Measurements from ENCODE around the gene KLHL29. TPM values are rescaled to one million over a fixed set of nuclear protein-coding genes. Genes with fewer than 3 reads are reported as not detected.

Gene KLHL29
- total and polyA plus RNA-seq, 2 donors (not counting 1 experiment from before 2014, with no cell fraction given) = 1.3 to 3.4 TPM

DNA sequence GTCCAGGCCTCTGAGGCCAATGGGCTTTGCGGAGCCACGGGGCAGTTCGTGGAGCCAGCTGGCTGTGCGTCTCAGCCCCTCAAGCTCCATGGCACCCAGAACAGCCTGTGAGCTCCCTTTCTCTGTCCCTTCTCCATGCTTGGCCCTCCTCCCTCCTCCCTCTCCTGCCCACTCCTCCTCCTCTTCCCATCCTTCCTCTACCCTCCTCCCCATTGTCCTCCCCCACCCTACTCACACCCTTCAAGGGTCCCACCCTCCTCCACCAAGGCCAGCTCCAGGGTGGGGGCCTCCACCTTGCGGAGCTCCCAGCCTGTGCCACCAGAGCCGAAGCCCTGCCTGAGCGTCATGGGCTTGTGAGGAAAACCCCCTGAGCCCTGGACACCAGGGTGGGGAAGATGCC is 273.0 kb downstream of the KLHL29 start:
- Mint-ChIP-seq H3K4me3 (no peak overlapping the region), H3K4me1 (no peaks in the 10 kb centered on the region), H3K27ac (no peak overlapping the region), H3K27me3 (no peaks in the 10 kb centered on the region), H3K9me3 (ENCODE audit: insufficient read depth) (no peaks in the 10 kb centered on the region)
- intact Hi-C loops (cut with micrococcal nuclease) = no loop called here
- H3K79me2 ChIP-seq (ENCODE audit: control insufficient read depth, insufficient read depth, low read length) = no peaks in the 10 kb centered on the region
- no peak overlapping the region for H3K9ac ChIP-seq (ENCODE audit: low read length)
- H3K9me3 ChIP-seq (ENCODE audit: control extremely low read depth in 1 of 3, control insufficient read depth in 2 of 3, insufficient read depth in 1 of 3, low read length in 2 of 3) = peaks cover 0 to 5% (median 0%) of the 10 kb centered on the region in 3 donors
- POLR2A ChIA-PET = no interaction called here
- CTCF ChIA-PET = no interaction called here
- H2AFZ ChIP-seq (ENCODE audit: insufficient read depth, low read depth, low read length, poor library complexity, severe bottlenecking) = no peak overlapping the region
- H3K36me3 ChIP-seq (replicated peaks in 1 of 2; ENCODE audit: control extremely low read depth in 1 of 2, control insufficient read depth in 1 of 2, extremely low read depth in 1 of 2, insufficient read depth in 2 of 2, low read length in 1 of 2) = no peaks in the 10 kb centered on the region
- no peaks in the 10 kb centered on the region for H3K4me1 ChIP-seq (ENCODE audit: control insufficient read depth in 2 of 2, insufficient read depth in 2 of 2, low read length in 2 of 2)
- H3K27ac ChIP-seq (ENCODE audit: low read length in 2 of 2) = no peak overlapping the region
- H3K4me3 ChIP-seq (ENCODE audit: control extremely low read depth in 1 of 5, extremely low read depth in 1 of 5, insufficient read depth in 1 of 5, low read depth in 2 of 5, low read length in 4 of 5) = no peak overlapping the region
- ATAC-seq (ENCODE audit: low read depth) (no peak), DNase-seq (no peak)
- no peaks in the 10 kb centered on the region for H4K20me1 ChIP-seq (ENCODE audit: control insufficient read depth, insufficient read depth, low read length, poor library complexity, severe bottlenecking)
- TF ChIP-seq EZH2 (IDR thresholded peaks at IDR 0.05; ENCODE audit: borderline replicate concordance, insufficient read depth, low read depth, low read length, poor library complexity, severe bottlenecking) = no peak
- TF ChIP-seq, protein P1, sequence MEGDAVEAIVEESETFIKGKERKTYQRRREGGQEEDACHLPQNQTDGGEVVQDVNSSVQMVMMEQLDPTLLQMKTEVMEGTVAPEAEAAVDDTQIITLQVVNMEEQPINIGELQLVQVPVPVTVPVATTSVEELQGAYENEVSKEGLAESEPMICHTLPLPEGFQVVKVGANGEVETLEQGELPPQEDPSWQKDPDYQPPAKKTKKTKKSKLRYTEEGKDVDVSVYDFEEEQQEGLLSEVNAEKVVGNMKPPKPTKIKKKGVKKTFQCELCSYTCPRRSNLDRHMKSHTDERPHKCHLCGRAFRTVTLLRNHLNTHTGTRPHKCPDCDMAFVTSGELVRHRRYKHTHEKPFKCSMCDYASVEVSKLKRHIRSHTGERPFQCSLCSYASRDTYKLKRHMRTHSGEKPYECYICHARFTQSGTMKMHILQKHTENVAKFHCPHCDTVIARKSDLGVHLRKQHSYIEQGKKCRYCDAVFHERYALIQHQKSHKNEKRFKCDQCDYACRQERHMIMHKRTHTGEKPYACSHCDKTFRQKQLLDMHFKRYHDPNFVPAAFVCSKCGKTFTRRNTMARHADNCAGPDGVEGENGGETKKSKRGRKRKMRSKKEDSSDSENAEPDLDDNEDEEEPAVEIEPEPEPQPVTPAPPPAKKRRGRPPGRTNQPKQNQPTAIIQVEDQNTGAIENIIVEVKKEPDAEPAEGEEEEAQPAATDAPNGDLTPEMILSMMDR (IDR thresholded peaks at IDR 0.05) = no peak
- 98% methylated on average over 7 of the region's 7 CpGs for WGBS (ENCODE audit: insufficient coverage)
- no peak overlapping the region for H3K4me2 ChIP-seq (replicated peaks; ENCODE audit: low read depth, low read length, poor library complexity, severe bottlenecking)
- H3K27me3 ChIP-seq (replicated peaks in 1 of 4; ENCODE audit: control extremely low read depth in 1 of 4, control insufficient read depth in 3 of 4, insufficient read depth in 4 of 4, low read length in 3 of 4) = peaks cover 0 to 9% (median 0%) of the 10 kb centered on the region in 4 experiments

DNA sequence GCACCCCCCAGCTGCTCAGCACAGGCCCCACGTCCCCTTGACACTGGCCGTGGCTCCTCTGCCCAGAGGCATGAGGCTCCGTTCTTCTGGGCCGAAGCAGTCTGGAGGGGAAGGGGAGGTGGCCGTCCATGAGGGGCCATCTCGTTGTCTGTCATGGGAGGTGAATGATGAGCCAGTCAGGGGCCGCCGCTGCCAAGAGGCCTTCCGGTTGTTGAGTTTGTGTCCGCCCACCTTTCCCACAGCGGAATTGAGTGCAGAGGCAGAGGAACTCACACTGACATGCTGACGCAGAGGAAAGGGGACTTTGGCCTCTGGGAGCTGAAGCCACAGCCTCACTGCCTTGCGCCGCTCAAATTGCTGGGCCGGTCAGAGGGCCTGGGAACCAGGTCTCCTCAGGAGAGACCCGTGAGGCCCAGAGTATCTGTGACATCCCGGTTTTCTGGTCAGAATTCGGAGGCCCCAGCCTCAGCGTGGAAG is 273.5 kb downstream of the KLHL29 start:
- ATAC-seq (ENCODE audit: low read depth) (no peak), DNase-seq (no peak)
- Histone ChIP-seq H3K9ac (ENCODE audit: low read length) (no peak overlapping the region), H3K4me1 (ENCODE audit: control insufficient read depth in 2 of 2, insufficient read depth in 2 of 2, low read length in 2 of 2) (no peaks in the 10 kb centered on the region), H3K27ac (ENCODE audit: low read length in 2 of 2) (no peak overlapping the region), H3K9me3 (ENCODE audit: control extremely low read depth in 1 of 3, control insufficient read depth in 2 of 3, insufficient read depth in 1 of 3, low read length in 2 of 3) (peaks cover 0 to 5% (median 0%) of the 10 kb centered on the region in 3 donors), H3K4me2 (replicated peaks; ENCODE audit: low read depth, low read length, poor library complexity, severe bottlenecking) (no peak overlapping the region), H4K20me1 (ENCODE audit: control insufficient read depth, insufficient read depth, low read length, poor library complexity, severe bottlenecking) (no peaks in the 10 kb centered on the region), H3K4me3 (ENCODE audit: control extremely low read depth in 1 of 5, extremely low read depth in 1 of 5, insufficient read depth in 1 of 5, low read depth in 2 of 5, low read length in 4 of 5) (no peak overlapping the region), H3K27me3 (replicated peaks in 1 of 4; ENCODE audit: control extremely low read depth in 1 of 4, control insufficient read depth in 3 of 4, insufficient read depth in 4 of 4, low read length in 3 of 4) (peaks cover 0 to 12% (median 0%) of the 10 kb centered on the region in 4 experiments), H3K36me3 (replicated peaks in 1 of 2; ENCODE audit: control extremely low read depth in 1 of 2, control insufficient read depth in 1 of 2, extremely low read depth in 1 of 2, insufficient read depth in 2 of 2, low read length in 1 of 2) (no peaks in the 10 kb centered on the region), H3K79me2 (ENCODE audit: control insufficient read depth, insufficient read depth, low read length) (no peaks in the 10 kb centered on the region), H2AFZ (ENCODE audit: insufficient read depth, low read depth, low read length, poor library complexity, severe bottlenecking) (no peak overlapping the region)
- 37% methylated on average over 17 of the region's 19 CpGs for WGBS (ENCODE audit: insufficient coverage)
- intact Hi-C loops (cut with micrococcal nuclease) = no loop called here
- Mint-ChIP-seq H3K4me3 (no peak overlapping the region), H3K27ac (no peak overlapping the region), H3K9me3 (ENCODE audit: insufficient read depth) (no peaks in the 10 kb centered on the region), H3K4me1 (peaks cover under 1% of the 10 kb centered on the region), H3K27me3 (no peaks in the 10 kb centered on the region)
- CTCF ChIA-PET = no interaction called here
- POLR2A ChIA-PET = no interaction called here
- no peak for TF ChIP-seq EZH2 (IDR thresholded peaks at IDR 0.05; ENCODE audit: borderline replicate concordance, insufficient read depth, low read depth, low read length, poor library complexity, severe bottlenecking)
- TF ChIP-seq, protein P1 (IDR thresholded peaks at IDR 0.05) = no peak

Data from B cell (primary cell).